Thymus (tissue), 11 donors: Measurements from ENCODE around the gene SGCG. TPM values are rescaled to one million over a fixed set of nuclear protein-coding genes. Genes with fewer than 3 reads are reported as not detected.
"Not testable (repeated sequence)": the region's sequence is repeated elsewhere in the genome, so short reads cannot be mapped to it uniquely, and the experiment has no call there.

ENCODE experiments used
- DNase-seq, 9 donors: peaks; one replicate each; pipeline ENCODE4 v3.0.0-alpha.2; 2013; ENCODE audit warnings: low spot score in 9 of 9, low read depth in 6 of 9, missing footprints in 1 of 9
- H3K27ac ChIP-seq, 2 donors: one replicate each; pipeline ENCODE4 v1.5.1; 2013; ENCODE audit warnings: control low read depth in 1 of 2, low read depth in 1 of 2, low read length in 1 of 2, mild to moderate bottlenecking in 1 of 2, moderate library complexity in 1 of 2
- H3K27me3 ChIP-seq, 2 donors: one replicate each; pipeline ENCODE4 v1.5.1; 2013; ENCODE audit warnings: low read length in 1 of 2; ENCODE audit not compliant: control insufficient read depth in 2 of 2, insufficient read depth in 1 of 2
- H3K36me3 ChIP-seq, 2 donors: one replicate each; pipeline ENCODE4 v1.5.1; 2013; ENCODE audit warnings: low read length in 1 of 2, mild to moderate bottlenecking in 1 of 2, moderate library complexity in 1 of 2; ENCODE audit not compliant: control insufficient read depth in 2 of 2, insufficient read depth in 2 of 2
- H3K4me1 ChIP-seq, 2 donors: one replicate each; pipeline ENCODE4 v1.5.1; 2013; ENCODE audit warnings: low read length in 2 of 2; ENCODE audit not compliant: control insufficient read depth in 2 of 2, insufficient read depth in 2 of 2
- H3K4me3 ChIP-seq, 2 donors: one replicate each; pipeline ENCODE4 v1.5.1; 2013; ENCODE audit warnings: low read length in 2 of 2, control low read depth in 1 of 2, mild to moderate bottlenecking in 1 of 2
- H3K9me3 ChIP-seq, 2 donors: one replicate each; pipeline ENCODE4 v1.5.1; 2013; ENCODE audit warnings: low read length in 1 of 2, mild to moderate bottlenecking in 1 of 2; ENCODE audit not compliant: control insufficient read depth in 2 of 2, insufficient read depth in 1 of 2
- WGBS: extraction: QIAGEN DNeasy Blood & Tissue Kit; methylation state at CpG from one replicate; pipeline ENCODE4 v1.1.7; 2013; 5-methylcytosine and 5-hydroxymethylcytosine counted together
- polyA plus RNA-seq: library from polyadenylated mRNA; stranded (reverse); fragments of 200-250 nt; gene quantifications from one replicate; pipeline ENCODE4 v1.2.3, GENCODE V29; 2013
- total RNA-seq: library from RNA; stranded (reverse); fragments of 120-200 nt; gene quantifications from one replicate; pipeline ENCODE4 v1.2.4, GENCODE V29; 2013
- donor health status: healthy.

SGCG gene
- total and polyA plus RNA-seq, 2 donors = 0.19 to 0.57 TPM

DNA sequence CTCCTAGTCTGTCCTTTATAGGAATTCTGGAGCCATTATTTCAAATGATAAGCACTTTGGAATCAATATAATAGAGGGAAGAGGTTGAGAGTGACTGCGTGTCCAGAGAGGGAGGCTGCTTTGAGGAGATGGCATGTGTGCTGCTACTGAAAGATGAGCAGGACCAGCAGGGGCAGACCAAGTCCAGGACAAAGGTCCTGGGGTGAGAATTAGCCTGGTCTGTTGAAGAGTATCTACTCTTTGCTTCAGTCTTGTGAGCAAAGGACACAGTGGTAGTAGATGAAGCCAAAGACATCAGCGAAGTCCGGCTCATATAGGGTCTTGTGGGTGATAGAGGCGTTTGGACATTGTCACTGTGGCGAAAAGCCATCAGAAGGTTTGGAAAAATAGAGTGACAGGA lies 21.1 kb downstream of the SGCG start:
- Histone ChIP-seq H3K9me3 (no peaks in the 10 kb centered on the region), H3K36me3 (no peaks in the 10 kb centered on the region), H3K27ac (no peak overlapping the region), H3K4me1 (no peaks in the 10 kb centered on the region), H3K4me3 (no peak overlapping the region), H3K27me3 (no peaks in the 10 kb centered on the region)
- no peak for DNase-seq
- WGBS = 97% methylated on average over 5 of the region's 5 CpGs

DNA sequence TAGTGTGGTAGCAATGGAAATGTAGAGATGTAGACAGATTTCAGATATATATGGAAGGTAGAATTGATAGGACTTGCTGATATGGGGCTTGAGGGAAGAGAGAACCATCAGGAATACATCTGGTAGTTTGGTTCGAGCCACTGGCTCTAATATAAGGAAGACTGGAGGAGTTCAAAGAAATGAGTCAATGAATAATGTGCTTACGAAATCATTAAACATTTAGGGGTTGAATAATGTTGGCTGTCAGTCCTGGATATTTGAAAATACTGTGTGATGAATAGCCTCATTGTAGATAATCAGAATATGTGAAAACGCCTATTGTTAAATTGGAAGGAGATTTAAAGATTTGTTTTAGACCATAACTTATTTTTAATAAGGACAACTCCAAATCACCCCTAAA lies 21.6 kb downstream of the SGCG start:
- Histone ChIP-seq H3K9me3 (no peaks in the 10 kb centered on the region), H3K4me3 (no peak overlapping the region), H3K27me3 (no peaks in the 10 kb centered on the region), H3K4me1 (no peaks in the 10 kb centered on the region), H3K27ac (no peak overlapping the region), H3K36me3 (no peaks in the 10 kb centered on the region)
- 71% methylated on average over 3 of the region's 3 CpGs for WGBS
- DNase-seq = no peak

DNA sequence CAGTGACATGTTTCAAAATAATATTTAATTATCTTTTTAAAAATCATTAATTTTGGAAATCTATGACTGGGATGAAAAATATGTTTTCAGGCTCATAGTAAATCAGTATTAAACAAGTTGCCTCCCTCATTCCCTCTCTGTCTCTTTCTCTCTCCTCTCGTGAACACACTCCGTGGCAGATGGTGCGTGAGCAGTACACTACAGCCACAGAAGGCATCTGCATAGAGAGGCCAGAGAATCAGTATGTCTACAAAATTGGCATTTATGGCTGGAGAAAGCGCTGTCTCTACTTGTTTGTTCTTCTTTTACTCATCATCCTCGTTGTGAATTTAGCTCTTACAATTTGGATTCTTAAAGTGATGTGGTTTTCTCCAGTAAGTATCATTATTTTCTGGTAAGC lies 22.7 kb downstream of the SGCG start:
- no peak for DNase-seq
- Histone ChIP-seq H3K27ac (no peak overlapping the region), H3K9me3 (no peaks in the 10 kb centered on the region), H3K27me3 (no peaks in the 10 kb centered on the region), H3K36me3 (no peaks in the 10 kb centered on the region), H3K4me1 (no peaks in the 10 kb centered on the region), H3K4me3 (no peak overlapping the region)
- 94% methylated on average over 5 of the region's 5 CpGs for WGBS

DNA sequence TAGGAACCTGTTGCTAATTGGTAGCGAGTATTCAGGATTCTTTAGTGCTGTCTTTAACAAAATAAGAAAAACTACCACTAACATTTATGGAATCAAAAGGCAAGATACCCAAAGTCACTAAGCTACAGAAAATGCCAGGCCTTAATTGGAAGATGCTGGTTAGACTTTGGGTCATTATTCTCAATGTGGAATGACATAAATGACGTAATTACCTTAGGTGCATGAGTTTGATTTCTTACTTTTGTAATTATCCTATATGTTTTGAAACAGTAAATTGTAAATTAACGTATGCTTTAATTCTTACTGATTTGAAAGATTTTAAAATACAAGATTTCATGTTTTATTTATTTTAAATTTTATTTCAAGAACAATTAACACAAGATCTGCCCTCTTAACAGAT lies 25.0 kb downstream of the SGCG start:
- H3K4me1 ChIP-seq = no peaks in the 10 kb centered on the region
- H3K27me3 ChIP-seq = no peaks in the 10 kb centered on the region
- WGBS = 91% methylated on average over 3 of the region's 3 CpGs
- no peak overlapping the region for H3K4me3 ChIP-seq
- DNase-seq = no peak
- no peaks in the 10 kb centered on the region for H3K36me3 ChIP-seq
- H3K27ac ChIP-seq = no peak overlapping the region
- H3K9me3 ChIP-seq = no peaks in the 10 kb centered on the region

DNA sequence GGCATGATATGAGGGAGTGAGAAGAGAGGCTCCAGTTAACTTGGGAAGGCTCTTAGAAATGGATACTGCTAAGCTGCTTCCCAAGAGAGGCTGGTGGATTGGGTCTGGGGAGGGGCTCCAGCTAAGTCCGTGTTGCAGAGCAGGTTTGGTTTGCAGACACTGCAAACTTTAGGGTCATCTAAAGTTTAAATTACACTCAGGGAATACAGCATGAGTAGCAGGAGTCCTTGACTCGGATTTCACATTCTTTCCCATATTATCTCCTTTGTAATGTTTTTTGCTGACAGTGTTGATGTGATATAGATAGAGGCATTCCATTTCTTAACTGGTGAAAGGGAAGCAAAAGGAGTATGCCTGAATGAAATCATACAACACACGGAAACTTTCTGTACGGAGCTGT lies 31.9 kb downstream of the SGCG start:
- WGBS = 74% methylated on average over 4 of the region's 4 CpGs

DNA sequence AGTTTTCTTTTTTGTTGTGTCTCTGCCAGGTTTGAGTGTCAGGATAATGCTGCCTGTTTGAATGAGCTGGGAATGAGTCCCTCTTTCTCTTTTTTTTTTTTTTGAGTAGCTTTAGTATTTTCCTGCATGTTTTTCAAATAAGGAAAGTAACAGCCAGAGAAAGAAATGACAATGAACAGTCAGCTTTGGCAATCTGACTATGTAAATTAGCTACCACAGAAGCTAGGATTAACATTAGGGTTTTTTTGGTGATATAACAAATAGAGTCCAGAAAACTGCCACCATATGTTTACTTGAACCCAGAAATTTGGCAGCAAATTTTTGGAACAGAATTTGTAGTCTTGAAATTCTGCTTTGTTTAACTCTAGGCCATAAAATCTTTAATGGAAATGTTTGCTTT lies 50.5 kb downstream of the SGCG start:
- H3K36me3 ChIP-seq = no peaks in the 10 kb centered on the region
- H3K4me3 ChIP-seq = no peak overlapping the region
- DNase-seq = no peak
- H3K9me3 ChIP-seq = no peaks in the 10 kb centered on the region
- H3K27ac ChIP-seq = no peak overlapping the region
- H3K27me3 ChIP-seq = no peaks in the 10 kb centered on the region
- no peaks in the 10 kb centered on the region for H3K4me1 ChIP-seq

More for the DNA sequence above, 31.9 kb downstream of the SGCG start:
- no peaks in the 10 kb centered on the region for H3K27me3 ChIP-seq
- peaks cover 1 to 4% of the 10 kb centered on the region in 2 donors for H3K9me3 ChIP-seq
- DNase-seq = no peak
- no peak overlapping the region for H3K4me3 ChIP-seq
- no peak overlapping the region for H3K27ac ChIP-seq
- H3K4me1 ChIP-seq = no peaks in the 10 kb centered on the region
- H3K36me3 ChIP-seq = no peaks in the 10 kb centered on the region

DNA sequence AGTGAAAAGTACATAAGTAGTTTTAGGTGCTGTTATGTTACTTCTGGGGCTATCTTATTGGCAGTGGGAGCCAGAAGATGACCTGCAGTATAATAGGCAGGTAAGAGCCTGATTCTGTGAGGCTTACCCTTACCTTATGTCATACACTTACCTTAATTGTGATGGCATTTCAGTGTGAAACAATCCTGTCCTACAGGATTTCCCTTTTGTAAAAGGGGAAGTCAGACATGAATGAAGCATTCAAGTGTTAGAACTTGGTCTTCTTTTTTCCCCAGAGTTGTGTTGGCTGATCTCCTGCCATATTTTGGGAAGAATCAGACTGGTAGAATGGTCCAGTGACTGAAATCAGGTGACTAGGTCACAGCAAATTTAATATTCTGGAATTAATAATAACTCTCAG lies 55.2 kb downstream of the SGCG start:
- Histone ChIP-seq H3K36me3 (no peaks in the 10 kb centered on the region), H3K27ac (no peak overlapping the region), H3K27me3 (no peaks in the 10 kb centered on the region), H3K9me3 (no peaks in the 10 kb centered on the region), H3K4me3 (no peak overlapping the region), H3K4me1 (no peaks in the 10 kb centered on the region)
- no peak for DNase-seq

DNA sequence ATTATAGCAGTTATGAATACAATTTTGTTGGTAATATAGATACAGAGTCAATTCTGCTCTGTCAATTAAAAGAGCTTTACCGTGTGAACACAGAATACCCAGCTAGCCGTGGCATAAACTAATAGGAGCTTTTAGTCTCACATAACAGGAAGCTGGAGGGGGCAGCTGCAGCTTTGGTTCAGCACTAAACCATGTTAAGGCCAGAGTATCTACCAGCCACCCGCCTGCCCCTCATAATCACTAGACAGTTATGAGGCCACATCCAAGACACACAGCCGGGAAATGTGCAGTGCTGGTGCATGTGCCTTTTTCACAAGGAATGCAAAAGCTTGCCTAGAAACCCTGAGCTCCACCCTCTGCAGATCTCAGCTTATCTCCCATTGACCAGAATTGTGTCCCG lies 62.3 kb downstream of the SGCG start:
- 81% methylated on average over 5 of the region's 5 CpGs for WGBS
- Histone ChIP-seq H3K27me3 (no peaks in the 10 kb centered on the region), H3K36me3 (no peaks in the 10 kb centered on the region), H3K9me3 (no peaks in the 10 kb centered on the region), H3K4me1 (no peaks in the 10 kb centered on the region), H3K4me3 (no peak overlapping the region), H3K27ac (no peak overlapping the region)
- no peak for DNase-seq

DNA sequence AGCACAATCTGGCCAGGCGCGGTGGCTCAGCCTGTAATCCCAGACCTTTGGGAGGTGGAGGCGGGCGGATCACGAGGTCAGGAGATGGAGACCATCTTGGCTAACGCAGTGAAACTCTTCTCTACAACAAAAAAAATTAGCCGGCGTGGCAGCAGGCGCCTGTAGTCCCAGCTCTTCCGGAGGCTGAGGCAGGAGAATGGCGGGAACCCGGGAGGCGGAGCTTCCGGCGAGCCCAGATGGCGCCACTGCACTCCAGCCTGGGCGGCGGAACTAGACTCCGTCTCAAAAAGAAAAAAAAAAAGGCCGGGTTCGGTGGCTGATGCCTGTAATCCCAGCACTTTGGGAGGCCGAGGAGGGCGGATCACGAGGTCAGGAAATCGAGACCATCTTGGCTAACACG lies 67.6 kb downstream of the SGCG start:
- H3K4me3 ChIP-seq, DNase-seq: not testable (repeated sequence)
- WGBS = 98% methylated on average over 26 of the region's 26 CpGs

DNA sequence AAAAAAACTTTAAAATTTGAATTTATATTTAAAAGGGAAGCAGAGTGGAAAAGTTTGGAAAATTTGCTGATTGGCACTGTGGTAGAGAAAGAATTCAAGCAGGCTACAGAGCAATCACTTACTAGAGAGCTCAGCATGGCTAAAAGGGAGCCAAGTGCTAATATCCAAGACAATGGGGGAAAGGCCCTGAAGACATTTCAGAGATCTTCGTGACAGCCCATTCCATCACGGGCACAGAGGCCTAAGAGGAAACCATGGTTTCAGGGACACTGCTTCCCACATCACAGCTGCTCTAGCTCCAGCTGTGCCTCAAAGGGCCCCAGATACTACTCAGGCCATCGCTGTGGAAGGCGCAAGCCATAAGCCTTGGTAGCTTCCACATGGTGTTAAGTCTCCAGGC lies 73.7 kb downstream of the SGCG start:
- H3K27me3 ChIP-seq = no peaks in the 10 kb centered on the region
- H3K4me1 ChIP-seq = no peaks in the 10 kb centered on the region
- 95% methylated on average over 4 of the region's 4 CpGs for WGBS
- H3K36me3 ChIP-seq = no peaks in the 10 kb centered on the region
- no peaks in the 10 kb centered on the region for H3K9me3 ChIP-seq
- H3K27ac ChIP-seq = no peak overlapping the region
- H3K4me3 ChIP-seq = no peak overlapping the region
- DNase-seq = no peak

More for the DNA sequence above, 67.6 kb downstream of the SGCG start:
- not testable (repeated sequence) for H3K4me1 ChIP-seq, H3K36me3 ChIP-seq, H3K9me3 ChIP-seq, H3K27me3 ChIP-seq, H3K27ac ChIP-seq
